ENCODE data around the gene ADARB1. TPM values are rescaled to one million over a fixed set of nuclear protein-coding genes. Genes with fewer than 3 reads are reported as not detected.

Gene ADARB1
- total RNA-seq, 1 experiment from 2014 or later: 15.8 TPM

DNA sequence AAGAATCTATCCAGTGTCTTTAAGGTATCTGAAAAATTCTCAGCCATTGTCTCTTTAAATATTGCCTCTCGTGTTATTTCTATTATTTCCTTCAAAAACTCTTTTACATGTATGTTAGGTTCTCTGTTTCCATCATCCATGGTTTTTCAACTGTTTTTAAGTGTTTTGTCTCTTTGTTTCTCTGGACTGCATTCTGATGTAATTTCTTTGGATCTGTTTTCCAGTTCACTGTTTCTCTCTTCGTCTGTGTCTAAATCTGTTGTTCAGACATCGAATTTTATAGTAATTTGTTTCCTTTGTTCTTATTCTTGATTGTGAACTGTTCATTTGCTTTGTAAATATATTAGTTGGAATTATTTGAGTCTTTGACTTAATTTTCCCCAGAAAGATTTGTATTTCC, 169.2 kb downstream of the ADARB1 start:
- no peak overlapping the region for H2BK120ac ChIP-seq (ENCODE audit: low read depth, low read length, poor library complexity, severe bottlenecking)
- H3K14ac ChIP-seq (ENCODE audit: insufficient read depth, low read length): no peak overlapping the region
- H2AK5ac ChIP-seq (ENCODE audit: insufficient read length, low read length): no peak overlapping the region
- no peak overlapping the region for H3K56ac ChIP-seq (ENCODE audit: insufficient read length, low read depth, low read length)
- no peak overlapping the region for H4K8ac ChIP-seq (replicated peaks; ENCODE audit: insufficient read length, low read depth, low read length)
- no peak overlapping the region for H3K4ac ChIP-seq (ENCODE audit: low read depth, low read length)
- H3K27me3 Mint-ChIP-seq (ENCODE audit: low read depth): peaks cover 15% of the 10 kb centered on the region
- H3K27ac Mint-ChIP-seq: no peak overlapping the region
- H3K4me1 ChIP-seq (ENCODE audit: insufficient read depth, low read length): no peaks in the 10 kb centered on the region
- H3K27me3 ChIP-seq (ENCODE audit: insufficient read depth, low read length): no peaks in the 10 kb centered on the region
- peaks cover 0 to 18% (median 5%) of the 10 kb centered on the region in 3 experiments; a peak in 4 of 7 replicates for H3K36me3 Mint-ChIP-seq (ENCODE audit: insufficient read depth in 1 of 3, low read depth in 3 of 3)
- H4K91ac ChIP-seq (ENCODE audit: insufficient read length, low read depth, low read length): no peak overlapping the region
- H2BK5ac ChIP-seq (ENCODE audit: insufficient read length, low read length): no peak overlapping the region
- peaks cover under 1% of the 10 kb centered on the region for H3K23me2 ChIP-seq (ENCODE audit: insufficient read length, low read depth, low read length, poor library complexity, severe bottlenecking)
- TF ChIP-seq, protein P1, sequence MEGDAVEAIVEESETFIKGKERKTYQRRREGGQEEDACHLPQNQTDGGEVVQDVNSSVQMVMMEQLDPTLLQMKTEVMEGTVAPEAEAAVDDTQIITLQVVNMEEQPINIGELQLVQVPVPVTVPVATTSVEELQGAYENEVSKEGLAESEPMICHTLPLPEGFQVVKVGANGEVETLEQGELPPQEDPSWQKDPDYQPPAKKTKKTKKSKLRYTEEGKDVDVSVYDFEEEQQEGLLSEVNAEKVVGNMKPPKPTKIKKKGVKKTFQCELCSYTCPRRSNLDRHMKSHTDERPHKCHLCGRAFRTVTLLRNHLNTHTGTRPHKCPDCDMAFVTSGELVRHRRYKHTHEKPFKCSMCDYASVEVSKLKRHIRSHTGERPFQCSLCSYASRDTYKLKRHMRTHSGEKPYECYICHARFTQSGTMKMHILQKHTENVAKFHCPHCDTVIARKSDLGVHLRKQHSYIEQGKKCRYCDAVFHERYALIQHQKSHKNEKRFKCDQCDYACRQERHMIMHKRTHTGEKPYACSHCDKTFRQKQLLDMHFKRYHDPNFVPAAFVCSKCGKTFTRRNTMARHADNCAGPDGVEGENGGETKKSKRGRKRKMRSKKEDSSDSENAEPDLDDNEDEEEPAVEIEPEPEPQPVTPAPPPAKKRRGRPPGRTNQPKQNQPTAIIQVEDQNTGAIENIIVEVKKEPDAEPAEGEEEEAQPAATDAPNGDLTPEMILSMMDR (conservative IDR thresholded peaks at IDR 0.05): no peak
- peaks cover 30 to 31% of the 10 kb centered on the region in 2 experiments for H3K9me3 Mint-ChIP-seq
- H2BK15ac ChIP-seq (ENCODE audit: low read depth, low read length): no peak overlapping the region
- WGBS (ENCODE audit: extremely low coverage, insufficient read length, low lambda C conversion rate): no CpG with 5 or more reads among the region's 3 CpGs
- no peak overlapping the region for H3K9ac ChIP-seq (ENCODE audit: extremely low read depth, insufficient read length, low read length)
- no peak overlapping the region for H4K5ac ChIP-seq (ENCODE audit: insufficient read length, low read depth, low read length)
- DNase-seq: no peak
- no peak overlapping the region for H3T11ph ChIP-seq (ENCODE audit: low read length)
- no peaks in the 10 kb centered on the region for H4K20me1 ChIP-seq (ENCODE audit: control insufficient read depth, insufficient read depth, insufficient read length)
- H3K4me3 Mint-ChIP-seq: no peak overlapping the region
- no peak overlapping the region for H3K18ac ChIP-seq (ENCODE audit: insufficient read length, low read depth, low read length)
- no peak overlapping the region for H3K23ac ChIP-seq (ENCODE audit: insufficient read length, low read depth, low read length)
- H2AFZ ChIP-seq (ENCODE audit: low read length): no peak overlapping the region
- peaks cover 8 to 9% of the 10 kb centered on the region in 2 experiments for H3K4me1 Mint-ChIP-seq
- H3K79me1 ChIP-seq (ENCODE audit: insufficient read depth, low read depth, low read length, poor library complexity, severe bottlenecking): no peaks in the 10 kb centered on the region
- no peak overlapping the region for H3K4me2 ChIP-seq (ENCODE audit: insufficient read depth, insufficient read length, low read length)
- H2BK20ac ChIP-seq (ENCODE audit: low read depth, low read length, poor library complexity, severe bottlenecking): no peak overlapping the region
- H3K27ac ChIP-seq (ENCODE audit: insufficient read length, low read depth, low read length): no peak overlapping the region
- H3K79me2 ChIP-seq (ENCODE audit: insufficient read depth, low read length): no peaks in the 10 kb centered on the region
- no peaks in the 10 kb centered on the region for H3K9me3 ChIP-seq (ENCODE audit: control insufficient read depth, low read depth, low read length)
- H2BK12ac ChIP-seq (ENCODE audit: insufficient read length, low read depth, low read length): no peak overlapping the region
